HG03442 (cell line): ENCODE results near the gene MEGF11.
"Not testable (repeated sequence)": the region's sequence is repeated elsewhere in the genome, so short reads cannot be mapped to it uniquely, and the experiment has no call there.

Experiments used
- ATAC-seq: cut with Tn5 transposase; IDR thresholded peaks from one replicate; pipeline ENCODE4 v1.9.1; 2021; ENCODE audit warnings: mild to moderate bottlenecking, moderate library complexity; ENCODE audit not compliant: unreplicated experiment

Gene MEGF11

GRCh38 chr15:66014635-66015182 is 238.8 kb downstream of the MEGF11 start:
- ATAC-seq = no peak

DNA sequence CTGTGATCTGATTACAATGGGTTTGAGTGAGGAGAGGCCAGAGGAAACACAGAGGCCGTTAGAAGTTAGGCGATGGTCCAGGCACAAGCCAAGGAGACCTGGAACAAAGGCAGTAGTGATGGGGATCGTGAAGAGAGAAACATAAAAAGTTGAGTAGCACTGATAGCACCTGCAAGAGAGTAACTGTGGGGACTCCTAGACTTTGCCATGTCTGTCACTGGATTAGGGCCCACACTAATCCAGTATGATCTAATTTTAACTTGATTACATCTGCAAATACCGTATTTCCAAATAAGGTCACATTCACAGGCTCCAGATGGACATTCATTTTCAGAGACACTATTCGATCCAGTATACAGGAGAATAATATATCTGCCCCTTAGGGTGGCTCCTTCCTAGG is 239.5 kb downstream of the MEGF11 start:
- no peak for ATAC-seq

GRCh38 chr15:66008940-66009562 is 244.5 kb downstream of the MEGF11 start:
- ATAC-seq = no peak

GRCh38 chr15:66007663-66008262 is 245.8 kb downstream of the MEGF11 start:
- ATAC-seq = no peak

- ATAC-seq = no peak
Observed at GRCh38 chr15:66006986-66007385, 246.6 kb downstream of the MEGF11 start.

DNA sequence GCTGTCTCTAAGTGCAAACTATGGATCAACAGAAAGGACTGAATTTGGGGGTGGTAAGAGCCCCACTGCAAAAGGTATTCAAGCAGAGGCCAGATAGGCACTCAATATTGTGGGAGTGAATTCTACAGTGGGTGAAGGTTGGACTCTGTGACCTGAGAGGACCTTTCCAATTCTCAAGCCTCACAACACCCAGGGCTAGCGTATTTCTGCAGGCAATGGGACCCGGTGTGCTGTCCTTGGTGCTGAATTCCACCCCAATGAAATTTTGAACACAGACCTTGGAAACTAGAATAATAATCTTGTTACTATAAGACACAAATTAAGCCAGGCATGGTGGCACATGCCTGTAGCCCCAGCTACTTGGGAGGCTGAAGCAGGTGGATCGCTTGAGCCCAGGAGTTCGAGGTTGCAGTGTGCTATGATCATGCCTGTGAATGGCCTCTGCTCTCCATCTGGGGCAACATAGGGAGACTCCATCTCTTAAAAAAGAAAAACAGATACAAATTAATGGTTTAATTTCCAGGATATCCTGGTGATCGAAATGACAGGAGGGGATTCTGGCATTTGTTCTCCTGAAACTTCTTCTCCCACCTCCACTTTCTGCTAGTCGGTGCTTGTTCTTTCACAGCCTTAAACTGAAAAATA is 248.8 kb downstream of the MEGF11 start:
- ATAC-seq = no peak

- not testable (repeated sequence) for ATAC-seq
Observed at GRCh38 chr15:66003129-66003528, 250.4 kb downstream of the MEGF11 start.

GRCh38 chr15:66001717-66002426 is 251.7 kb downstream of the MEGF11 start:
- ATAC-seq = no peak

GRCh38 chr15:66001042-66001441 is 252.5 kb downstream of the MEGF11 start:
- no peak for ATAC-seq

GRCh38 chr15:65998486-65998885 is 255.1 kb downstream of the MEGF11 start:
- ATAC-seq = no peak

DNA sequence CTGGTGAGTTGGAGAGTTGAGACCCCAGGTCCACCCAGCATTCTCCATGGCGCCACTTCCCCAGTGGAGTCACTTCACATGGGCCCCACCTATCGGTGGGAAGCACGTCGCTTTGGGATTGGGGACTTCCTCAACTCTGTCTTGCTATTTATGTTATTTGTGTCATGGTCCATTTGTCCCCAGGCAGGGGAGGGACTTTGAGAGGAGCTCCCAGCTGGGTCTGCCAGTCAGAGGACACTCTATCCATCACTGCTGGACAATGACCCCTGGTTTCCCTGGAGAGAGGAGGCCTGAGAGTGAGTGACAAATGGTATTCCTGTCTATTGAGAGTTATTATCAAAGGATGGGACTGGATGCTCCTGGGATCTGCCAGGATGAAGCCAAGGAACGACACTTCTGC is 256.6 kb downstream of the MEGF11 start:
- ATAC-seq = no peak

- ATAC-seq = no peak
Observed at GRCh38 chr15:65994832-65995231, 258.7 kb downstream of the MEGF11 start.

DNA sequence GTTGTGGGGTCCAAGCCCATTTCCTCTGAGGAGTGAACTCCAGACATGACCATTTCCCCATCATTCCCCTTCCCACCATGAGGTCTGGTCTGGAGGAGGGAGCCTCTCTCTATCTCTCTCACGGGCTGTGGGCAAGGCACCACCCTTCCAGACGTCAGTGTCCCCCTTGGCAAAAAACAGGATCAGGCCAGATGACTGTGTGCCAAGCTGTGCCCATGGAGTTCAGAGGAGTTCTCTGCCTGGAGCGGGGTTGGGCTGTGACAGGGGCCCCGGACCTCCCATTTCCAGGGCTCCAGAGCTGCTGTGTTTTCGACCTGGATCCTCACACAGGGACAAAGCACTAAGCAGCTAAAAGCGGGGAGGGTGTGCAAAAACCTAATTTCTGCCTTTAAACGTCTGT is 259.8 kb downstream of the MEGF11 start:
- ATAC-seq = no peak

DNA sequence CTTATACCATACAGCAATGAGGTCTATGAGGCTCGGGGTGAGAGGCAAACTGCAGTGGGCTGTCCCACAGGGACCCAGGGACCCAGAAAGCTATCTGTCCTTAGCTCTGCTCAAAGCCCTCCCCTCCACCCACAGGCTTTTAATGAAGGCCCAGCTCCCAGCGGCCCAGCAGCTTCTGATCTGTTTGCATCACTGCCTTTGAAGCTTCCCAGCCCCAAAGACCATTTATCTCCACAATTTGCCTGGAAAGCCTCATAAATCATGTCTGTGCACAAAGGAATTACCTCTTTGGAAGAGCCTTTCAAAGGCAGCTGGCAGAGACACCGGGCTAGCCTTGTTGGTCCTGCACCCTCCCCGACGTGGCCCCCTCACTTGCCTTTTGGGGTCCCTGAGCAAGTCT is 260.3 kb downstream of the MEGF11 start:
- ATAC-seq = no peak

- ATAC-seq = no peak
Observed at GRCh38 chr15:65991721-65992483, 261.6 kb downstream of the MEGF11 start.

DNA sequence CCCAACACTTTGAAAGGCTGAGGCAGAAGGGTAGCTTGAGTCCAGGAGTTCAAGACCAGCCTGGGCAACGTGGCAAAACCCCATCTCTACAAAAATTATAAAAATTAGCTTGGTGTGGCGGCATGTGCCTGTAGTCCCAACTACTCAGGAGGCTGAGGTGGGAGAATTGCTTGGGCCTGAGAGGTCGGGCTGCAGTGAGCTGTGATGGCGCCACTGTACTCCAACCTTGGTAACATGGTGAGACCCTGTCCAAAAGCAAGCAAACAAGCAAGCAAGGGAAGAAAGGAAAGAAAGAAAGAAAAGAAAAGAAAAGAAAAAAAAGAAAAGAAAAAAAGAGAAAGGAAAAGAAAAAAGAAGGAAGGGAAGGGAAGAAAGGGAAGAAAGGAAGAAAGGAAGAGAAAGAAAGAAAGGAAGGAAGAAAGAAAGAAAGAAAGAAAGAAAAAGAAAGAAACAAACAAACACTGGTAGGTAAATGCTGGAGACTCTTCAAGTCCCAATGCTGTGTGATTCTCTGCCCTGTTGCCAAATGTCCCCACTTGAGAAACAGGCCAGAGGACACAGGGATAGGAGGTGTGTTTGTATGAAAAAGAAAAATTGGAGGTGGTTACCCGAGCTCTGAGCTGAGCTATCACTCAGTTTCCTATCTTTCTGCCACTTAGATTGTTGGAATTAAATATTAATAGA is 263.1 kb downstream of the MEGF11 start:
- no peak for ATAC-seq

DNA sequence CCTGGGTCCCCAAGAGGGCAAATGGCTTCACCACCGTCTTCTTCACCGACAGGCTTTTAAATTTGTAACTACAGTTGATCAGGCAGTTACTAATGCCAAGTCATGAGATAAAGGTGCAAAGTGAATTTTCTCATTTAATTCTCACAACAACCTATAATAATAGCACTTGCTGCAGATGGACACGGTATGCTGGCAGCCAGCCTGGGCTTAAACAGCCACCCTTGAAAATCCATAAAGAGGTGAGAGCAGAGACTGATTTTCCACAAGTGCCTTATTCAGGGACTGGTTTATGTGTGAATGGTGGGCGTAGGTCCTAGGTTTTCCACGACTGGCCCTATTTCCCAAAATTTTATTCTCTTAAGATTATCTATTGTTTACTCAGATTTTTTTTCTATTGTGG is 266.4 kb downstream of the MEGF11 start:
- no peak for ATAC-seq

GRCh38 chr15:65986416-65986815 is 267.1 kb downstream of the MEGF11 start:
- ATAC-seq = no peak

DNA sequence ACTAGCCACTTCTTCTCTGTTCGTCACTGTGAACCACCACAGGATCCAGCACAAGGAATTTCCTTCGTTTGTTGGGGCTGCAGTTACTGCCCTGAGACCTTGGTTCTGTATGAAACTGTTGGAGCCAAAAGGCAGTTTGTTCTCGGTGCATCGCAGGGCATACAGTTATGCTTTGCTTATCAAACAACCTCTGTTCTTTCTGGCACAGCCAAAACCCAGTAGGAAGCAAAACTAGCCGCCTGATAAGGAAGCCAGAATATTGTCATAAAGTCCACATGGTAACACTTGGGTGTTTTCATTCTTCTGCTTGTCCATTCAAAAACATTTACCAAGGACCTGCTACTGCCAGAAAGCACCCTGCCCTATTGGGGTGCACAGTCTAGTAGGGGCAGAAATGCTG is 268.2 kb downstream of the MEGF11 start:
- no peak for ATAC-seq

GRCh38 chr15:65982627-65983322 is 270.8 kb downstream of the MEGF11 start:
- no peak for ATAC-seq
